Colon (tissue), 2 donors: Measurements from ENCODE around the gene OR9A2.

Source experiments
- FAIRE-seq: peaks from 2 replicates; lab custom pipeline; 2012; peaks lifted over from hg19 to GRCh38; lab: Jason Lieb, UNC
- donor health status: control.
- donor health status: control.

OR9A2 gene

GRCh38 chr7:143027032-143027431 is at the start of gene OR9A2:
Gene OR9A2, minus strand, starts transcription at chr7:143027132. Its CDS starts 0 bp downstream, at chr7:143027132.
- FAIRE-seq = no peak

DNA sequence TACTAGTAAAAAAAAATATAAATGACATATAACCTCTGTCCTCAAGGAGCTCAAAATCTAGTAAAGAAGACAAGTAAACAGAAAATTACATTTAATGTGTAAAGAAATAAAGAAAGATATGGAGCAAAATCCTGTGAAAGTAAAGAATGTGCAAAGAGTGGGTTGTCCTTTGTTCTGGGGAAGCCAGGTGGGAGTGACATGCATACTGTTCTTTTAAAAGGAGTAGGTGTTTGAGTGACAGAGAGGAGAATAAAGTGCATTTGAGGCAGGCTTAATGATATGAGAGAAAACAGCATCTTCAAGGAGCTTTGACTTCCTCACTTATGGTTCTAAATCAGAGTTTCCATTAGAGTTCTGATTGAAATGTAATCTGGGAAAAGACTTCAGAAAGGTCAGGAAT is 47.2 kb upstream of the OR9A2 start:
- no peak for FAIRE-seq

DNA sequence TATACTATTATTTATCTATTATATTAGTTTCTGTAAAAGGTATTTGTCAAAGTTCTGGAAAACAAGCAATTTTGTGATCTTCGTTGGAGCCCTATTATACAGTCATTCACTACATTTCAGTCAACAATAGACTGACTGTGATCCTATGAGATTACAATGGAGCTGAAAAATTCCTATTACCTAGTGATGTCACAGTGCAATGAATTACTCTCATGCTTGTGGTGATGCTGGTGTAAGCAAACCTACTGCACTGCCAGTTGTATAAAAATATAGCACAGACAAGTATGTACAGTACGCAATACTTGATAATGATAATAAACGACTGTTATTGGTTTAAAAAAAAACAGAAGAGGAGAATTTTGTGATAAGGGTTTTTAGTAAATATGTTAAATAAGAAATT is 46.6 kb upstream of the OR9A2 start:
- no peak for FAIRE-seq

DNA sequence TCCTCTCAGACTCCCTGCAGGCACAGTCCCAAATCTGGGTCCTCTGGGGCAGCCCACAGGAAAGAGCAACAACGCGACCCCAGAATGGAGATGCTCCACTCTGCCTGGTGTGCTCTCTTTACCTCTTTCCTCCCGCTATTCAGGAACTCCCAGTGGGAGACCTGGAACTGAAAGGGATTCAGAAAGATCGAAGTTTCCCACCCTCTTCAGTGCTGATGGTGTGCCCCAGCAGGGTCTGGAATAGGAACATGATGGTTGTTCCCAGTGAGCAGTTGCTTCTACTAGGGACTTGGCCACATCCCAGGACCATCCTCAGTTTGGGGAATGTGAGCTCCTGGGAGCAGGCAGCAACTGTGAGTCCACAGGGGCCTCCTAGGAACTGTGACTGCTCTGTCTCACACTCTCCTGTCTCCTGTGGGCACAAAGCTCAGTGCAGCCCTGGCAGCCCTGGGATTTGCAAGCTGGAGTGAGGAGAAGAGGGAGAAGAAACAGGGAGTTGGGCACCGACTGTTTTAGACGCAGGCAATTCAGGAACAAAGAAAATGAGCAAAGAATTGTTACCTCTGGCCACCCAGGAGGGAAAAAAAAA is 43.1 kb upstream of the OR9A2 start:
- FAIRE-seq = no peak

DNA sequence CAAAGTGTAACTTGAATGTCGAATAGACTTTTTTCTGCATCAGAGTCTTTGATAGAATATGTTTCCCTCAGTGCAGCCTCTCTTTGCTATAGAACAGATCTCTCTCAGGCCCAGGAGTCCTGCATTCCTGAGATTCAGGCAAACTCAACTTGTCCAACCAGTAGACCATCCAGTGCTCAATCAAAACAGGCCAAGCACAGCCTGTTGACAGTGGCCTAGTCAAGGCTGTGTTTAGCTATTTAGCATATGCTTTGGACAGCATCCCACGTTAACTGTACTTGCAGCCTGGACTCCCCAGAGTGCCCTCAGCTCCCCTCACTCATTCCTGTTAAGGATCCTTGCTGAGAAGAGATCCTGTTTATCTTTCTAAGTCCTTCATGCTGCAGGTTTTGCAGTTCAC is 41.5 kb upstream of the OR9A2 start:
- FAIRE-seq = no peak

DNA sequence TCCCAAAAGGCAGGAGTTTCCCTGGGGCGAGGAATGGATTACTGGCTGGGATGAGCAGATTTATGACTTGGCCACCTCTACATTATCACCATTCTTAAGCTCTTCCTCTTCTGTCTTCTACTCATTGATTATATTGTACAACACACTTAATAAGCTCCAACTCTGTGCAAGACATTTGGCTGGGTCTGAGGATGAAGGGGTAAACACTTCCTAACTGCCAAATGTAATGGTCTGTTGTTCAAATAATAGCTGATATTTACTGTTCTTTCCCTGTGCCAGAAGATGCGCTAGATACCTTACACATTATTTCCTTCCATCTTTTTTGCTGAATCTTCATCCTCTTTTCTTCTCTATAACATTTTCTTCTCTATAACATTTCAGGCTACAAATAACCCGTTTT is 36.8 kb upstream of the OR9A2 start:
- no peak for FAIRE-seq

DNA sequence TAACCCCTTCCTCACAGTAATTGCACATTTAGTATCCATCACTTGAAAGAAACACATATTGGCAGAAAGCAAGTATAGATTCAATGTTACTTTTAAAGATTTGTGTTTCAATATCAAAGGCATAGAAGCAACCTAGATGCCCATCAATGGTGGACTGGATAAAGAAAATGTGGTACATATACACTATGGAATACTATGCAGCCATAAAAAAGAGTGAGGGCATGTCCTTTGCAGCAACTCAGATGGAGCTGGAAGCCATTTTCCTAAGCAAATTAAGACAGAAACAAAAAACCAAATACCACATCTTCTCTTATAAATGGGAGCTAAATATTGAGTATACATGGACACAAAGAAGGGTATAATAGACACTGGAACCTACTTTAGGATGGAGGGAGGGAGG is 28.8 kb upstream of the OR9A2 start:
- no peak for FAIRE-seq

DNA sequence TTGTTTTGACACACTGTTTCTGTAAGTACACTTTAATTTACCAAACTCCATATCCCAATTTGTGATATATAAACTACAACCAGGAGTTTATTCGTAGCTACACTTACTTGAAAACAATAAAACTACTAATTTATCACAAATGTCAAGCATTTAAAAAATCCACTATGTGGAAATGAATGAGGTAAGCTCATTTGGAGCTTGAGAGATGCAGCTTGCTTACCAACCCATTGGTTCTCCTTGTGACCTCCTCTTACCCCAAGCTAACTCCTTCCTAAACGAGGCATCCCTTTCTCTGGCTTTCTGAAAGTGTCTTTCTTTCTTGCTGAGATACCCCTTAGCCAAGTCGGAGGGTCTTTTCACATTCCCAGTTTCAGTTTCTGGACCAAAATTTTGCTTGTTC is 27.7 kb upstream of the OR9A2 start:
- FAIRE-seq = no peak

DNA sequence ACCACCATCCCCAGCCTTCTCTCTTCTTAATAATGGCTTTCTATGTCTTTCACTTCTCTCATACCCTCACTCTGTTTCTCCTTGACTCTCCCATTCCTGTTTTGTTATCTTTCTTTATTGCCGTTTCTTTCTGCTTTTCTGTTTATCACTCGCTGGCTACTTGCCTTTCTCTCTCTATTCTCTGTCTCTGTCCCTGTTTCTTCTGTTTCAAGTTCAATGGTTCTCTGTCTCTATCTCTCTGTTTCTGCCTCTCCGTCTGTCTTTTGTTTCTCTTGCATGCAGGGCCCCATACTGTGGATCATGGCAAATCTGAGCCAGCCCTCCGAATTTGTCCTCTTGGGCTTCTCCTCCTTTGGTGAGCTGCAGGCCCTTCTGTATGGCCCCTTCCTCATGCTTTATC is 25.1 kb upstream of the OR9A2 start, which contains the start of gene OR6V1:
TSS of gene OR6V1 (plus strand) at position 301 of the 400 bp plus-strand sequence. CDS start at position 301, 0 bp downstream.
- no peak for FAIRE-seq

GRCh38 chr7:143050931-143051330 is 24.0 kb upstream of the OR9A2 start:
- FAIRE-seq = no peak

GRCh38 chr7:143049362-143049761 is 22.4 kb upstream of the OR9A2 start:
- FAIRE-seq = no peak

GRCh38 chr7:143048827-143049226 is 21.9 kb upstream of the OR9A2 start:
- no peak for FAIRE-seq

DNA sequence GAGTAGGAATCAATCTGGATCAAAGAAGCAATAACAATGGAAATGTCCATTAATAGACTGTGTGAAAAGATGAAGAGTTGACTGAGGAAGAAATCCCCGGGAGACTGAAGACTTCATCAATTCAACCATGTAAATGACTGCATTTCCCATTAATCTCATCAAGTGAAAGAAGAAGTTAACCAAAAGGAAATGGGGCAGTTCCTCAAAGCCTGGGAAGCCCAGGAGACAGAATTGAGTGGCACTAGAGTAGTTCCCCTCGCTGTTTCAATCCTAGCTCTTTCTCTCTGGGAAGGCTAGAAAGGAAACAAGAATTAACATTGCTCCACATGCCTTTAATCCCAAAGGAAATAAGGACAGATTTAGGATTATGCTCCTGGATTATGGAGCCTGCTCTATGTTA is 20.4 kb upstream of the OR9A2 start:
- FAIRE-seq = no peak

DNA sequence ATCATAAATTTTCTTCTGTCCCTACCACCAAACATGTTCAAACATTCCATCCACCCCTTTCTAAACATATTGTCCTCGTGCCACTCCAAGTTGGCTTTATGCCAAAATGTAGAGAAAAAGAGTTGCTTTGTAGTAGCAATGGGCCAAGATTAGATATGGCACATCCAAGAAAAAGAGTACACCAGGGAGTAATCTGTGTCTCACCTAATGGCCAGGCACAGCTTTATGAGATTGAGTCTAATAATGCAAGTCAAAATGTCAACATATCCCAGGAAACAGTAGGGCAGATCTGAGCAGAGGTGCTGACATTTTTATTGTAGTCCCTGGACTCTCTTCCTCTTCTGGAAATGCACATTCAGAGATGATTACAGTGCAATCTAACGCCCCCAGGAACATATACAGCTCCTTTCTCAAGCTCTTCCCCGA is 19.5 kb upstream of the OR9A2 start:
- no peak for FAIRE-seq

GRCh38 chr7:143043391-143043790 is 16.5 kb upstream of the OR9A2 start:
- FAIRE-seq = no peak

GRCh38 chr7:143042790-143043271 is 15.9 kb upstream of the OR9A2 start:
- FAIRE-seq = no peak

DNA sequence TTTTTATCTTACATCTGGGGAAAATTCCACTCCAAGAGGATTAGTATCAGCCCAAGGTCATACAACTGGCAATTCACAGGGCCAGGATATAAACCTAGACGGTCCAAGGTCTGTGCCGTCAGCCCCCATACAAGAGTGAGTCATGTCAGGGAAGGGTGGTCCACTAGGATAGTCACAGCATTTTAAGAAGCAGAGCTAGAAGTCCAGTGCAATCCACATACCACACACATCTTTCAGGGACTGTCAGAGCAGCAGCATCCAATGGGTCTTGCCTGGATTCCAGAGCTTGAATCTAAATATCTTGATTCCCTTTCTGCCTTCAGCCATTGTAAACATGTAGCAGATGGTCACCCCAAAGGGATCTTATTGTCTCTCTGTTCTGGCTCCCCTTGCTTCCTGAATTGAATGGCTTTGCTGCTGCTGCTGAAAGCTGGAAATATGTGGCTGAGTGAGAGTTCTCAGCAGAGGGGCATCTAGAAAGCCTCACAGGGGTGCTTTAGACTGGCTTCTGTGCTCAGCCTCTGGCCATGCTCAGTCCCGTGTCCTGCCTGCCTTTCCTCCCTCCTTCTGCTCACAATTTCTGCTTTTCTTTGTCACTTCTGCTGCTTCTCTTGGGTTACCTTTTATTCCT is 15.3 kb upstream of the OR9A2 start:
- FAIRE-seq = no peak

GRCh38 chr7:143041346-143041745 is 14.4 kb upstream of the OR9A2 start:
- FAIRE-seq = no peak

- no peak for FAIRE-seq
These were observed 13.3 kb upstream of the OR9A2 start for GRCh38 chr7:143040209-143040715.

DNA sequence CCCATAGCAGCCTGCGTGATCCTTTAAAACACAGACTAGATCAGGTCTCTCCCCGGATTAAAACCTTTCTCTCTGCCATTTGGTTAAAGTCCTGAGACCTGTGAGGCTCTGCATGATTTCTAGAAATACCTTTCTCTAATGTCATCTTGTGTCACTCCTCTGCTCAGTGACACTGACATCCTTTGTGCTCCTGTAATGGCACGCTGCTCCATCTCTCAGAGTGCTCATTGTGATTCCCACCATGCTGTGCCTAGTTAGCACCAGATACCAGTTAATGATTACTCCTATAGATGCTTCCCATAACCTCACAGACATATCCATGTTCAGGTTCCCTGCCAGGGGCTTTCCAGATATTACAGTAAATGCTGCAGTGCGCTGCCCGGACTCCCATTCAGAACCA is 11.7 kb upstream of the OR9A2 start:
- no peak for FAIRE-seq

DNA sequence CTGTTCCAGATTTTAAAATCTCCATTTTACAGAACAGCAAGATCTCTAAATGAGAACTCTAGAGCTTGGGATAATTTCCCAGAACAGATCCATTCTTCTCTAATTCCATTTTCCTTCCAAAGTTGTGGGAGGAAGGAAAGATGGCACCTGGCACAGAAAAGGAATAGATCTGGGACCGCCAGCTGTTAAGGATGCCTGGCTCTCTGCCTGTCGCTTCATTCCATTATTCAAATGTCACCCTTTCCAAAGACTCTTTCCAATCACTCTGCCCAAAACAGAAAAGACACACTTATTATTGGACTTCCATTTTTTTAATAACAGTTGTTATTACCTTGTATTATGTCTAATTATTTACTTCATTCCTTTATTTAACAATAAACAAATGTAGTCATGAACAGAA is 751 bp upstream of the OR9A2 start:
- no peak for FAIRE-seq

GRCh38 chr7:143025371-143025770 is 1.6 kb downstream of the OR9A2 start:
- no peak for FAIRE-seq

GRCh38 chr7:143023047-143023446 is 3.9 kb downstream of the OR9A2 start:
- no peak for FAIRE-seq

DNA sequence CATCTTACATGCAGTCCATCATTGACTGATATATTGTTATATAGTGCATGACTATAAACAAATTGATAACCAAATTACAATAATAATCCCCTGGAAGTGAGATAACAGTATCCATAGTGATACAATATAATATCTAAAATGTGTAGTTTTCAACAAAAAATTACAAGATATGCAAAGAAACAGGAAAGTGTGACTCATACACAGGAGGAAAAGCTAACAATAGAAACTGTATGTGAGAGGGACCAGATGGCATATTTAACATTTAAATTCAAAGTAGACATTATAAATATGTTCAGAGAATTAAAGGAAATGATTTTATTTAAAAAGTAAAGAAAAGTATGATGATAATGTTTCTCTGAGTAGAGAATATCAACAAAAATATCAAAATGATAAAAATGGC is 8.0 kb downstream of the OR9A2 start:
- FAIRE-seq = peak; percentile 21
